K562 (cell line): ENCODE results near the gene CFAP141.

ENCODE experiments used
- CTCF ChIP-seq, 3 experiments: IDR thresholded peaks in 2 of 3; conservative IDR thresholded peaks in 1 of 3; 2 replicates each; pipeline ENCODE4 v1.5.1; 2011 to 2012; ENCODE audit warnings: low read length in 3 of 3, mild to moderate bottlenecking in 3 of 3, control low read depth in 2 of 3, improper control_type of control experiment in 1 of 3, inconsistent platforms in 1 of 3, low read depth in 1 of 3, mixed read lengths in 1 of 3, moderate library complexity in 1 of 3; ENCODE audit not compliant: insufficient read depth in 2 of 3
- KAT2B ChIP-seq: IDR thresholded peaks from one replicate; pipeline ENCODE4 v1.6.1; 2012; ENCODE audit warnings: low read depth, mild to moderate bottlenecking, control low read depth, inconsistent platforms, low read length, moderate library complexity
- ZHX1 ChIP-seq: fragments of 150-350 bp; conservative IDR thresholded peaks from 2 replicates; pipeline ENCODE4 v1.6.1; 2014; ENCODE audit warnings: low read length

- TF ChIP-seq CTCF (IDR thresholded peaks at IDR 0.05 in 2 of 3, conservative IDR thresholded peaks at IDR 0.05 in 1 of 3; ENCODE audit: insufficient read depth in 2 of 3, low read depth in 1 of 3, low read length in 3 of 3) (no peak; a peak in 1 of 6 replicates), KAT2B (no peak), ZHX1 (no peak)
These were observed 14.2 kb upstream of the CFAP141 start, which contains the start of gene UBAP2L for GRCh38 chr1:154220071-154220969.
